ENCODE results near the gene CANT1. TPM values are rescaled to one million over a fixed set of nuclear protein-coding genes. Genes with fewer than 3 reads are reported as not detected.

CANT1 gene
- total and polyA plus RNA-seq, 2 of the 13 experiments (the other 11 are each of a cell fraction or from before 2014, with no cell fraction given) = 34.1 to 42.1 TPM

GRCh38 chr17:78970834-78971755, 38.5 kb downstream of the CANT1 start (continued):
- TF ChIP-seq, protein P1, sequence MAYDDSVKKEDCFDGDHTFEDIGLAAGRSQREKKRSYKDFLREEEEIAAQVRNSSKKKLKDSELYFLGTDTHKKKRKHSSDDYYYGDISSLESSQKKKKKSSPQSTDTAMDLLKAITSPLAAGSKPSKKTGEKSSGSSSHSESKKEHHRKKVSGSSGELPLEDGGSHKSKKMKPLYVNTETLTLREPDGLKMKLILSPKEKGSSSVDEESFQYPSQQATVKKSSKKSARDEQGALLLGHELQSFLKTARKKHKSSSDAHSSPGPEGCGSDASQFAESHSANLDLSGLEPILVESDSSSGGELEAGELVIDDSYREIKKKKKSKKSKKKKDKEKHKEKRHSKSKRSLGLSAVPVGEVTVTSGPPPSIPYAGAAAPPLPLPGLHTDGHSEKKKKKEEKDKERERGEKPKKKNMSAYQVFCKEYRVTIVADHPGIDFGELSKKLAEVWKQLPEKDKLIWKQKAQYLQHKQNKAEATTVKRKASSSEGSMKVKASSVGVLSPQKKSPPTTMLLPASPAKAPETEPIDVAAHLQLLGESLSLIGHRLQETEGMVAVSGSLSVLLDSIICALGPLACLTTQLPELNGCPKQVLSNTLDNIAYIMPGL (CRISPR knock-in tag; IDR thresholded peaks at IDR 0.05; ENCODE audit: borderline replicate concordance in 1 of 2, low read depth in 1 of 2) = peak in 1 of 2 experiments; percentile 62; a peak in 2 of 4 replicates
- TF ChIP-seq NR1H2 (CRISPR knock-in tag; IDR thresholded peaks at IDR 0.05; ENCODE audit: borderline replicate concordance, low read depth) (no peak), ZNF773 (CRISPR knock-in tag; IDR thresholded peaks at IDR 0.05; ENCODE audit: borderline replicate concordance) (no peak), SAP130 (CRISPR knock-in tag; IDR thresholded peaks at IDR 0.05; ENCODE audit: low read depth) (peak; percentile 66), JARID2 (CRISPR knock-in tag; IDR thresholded peaks at IDR 0.05; ENCODE audit: insufficient replicate concordance) (no peak), CAMTA2 (CRISPR knock-in tag; IDR thresholded peaks at IDR 0.05; ENCODE audit: borderline replicate concordance) (0 out of 2 replicates have a peak, but pooled peaks have one; percentile 77), SMARCE1 (IDR thresholded peaks at IDR 0.05; ENCODE audit: borderline replicate concordance) (no peak), TP53 (CRISPR knock-in tag; conservative IDR thresholded peaks at IDR 0.05) (no peak), ZNF724P (CRISPR knock-in tag; IDR thresholded peaks at IDR 0.05; ENCODE audit: borderline replicate concordance) (no peak), SRY (CRISPR knock-in tag; IDR thresholded peaks at IDR 0.05) (0 out of 2 replicates have a peak, but pooled peaks have one; percentile 19), HNF1B (CRISPR knock-in tag; IDR thresholded peaks at IDR 0.05) (no peak; the same call in 1 of the 2 replicates), ZNF235 (CRISPR knock-in tag; IDR thresholded peaks at IDR 0.05; ENCODE audit: borderline replicate concordance) (no peak), YEATS2 (CRISPR knock-in tag; IDR thresholded peaks at IDR 0.05; ENCODE audit: borderline replicate concordance) (no peak), HDAC2 (CRISPR knock-in tag; IDR thresholded peaks at IDR 0.05) (peak; percentile 45; the same call in 1 of the 2 replicates), ZNF317 (CRISPR knock-in tag; IDR thresholded peaks at IDR 0.05) (0 out of 2 replicates have a peak, but pooled peaks have one; percentile 35), PHF8 (CRISPR knock-in tag; IDR thresholded peaks at IDR 0.05) (no peak), CENPT (CRISPR knock-in tag; IDR thresholded peaks at IDR 0.05; ENCODE audit: low read depth) (no peak), ZFP36 (IDR thresholded peaks at IDR 0.05; ENCODE audit: borderline replicate concordance, low read depth, low read length, partially characterized antibody) (no peak), MTA3 (CRISPR knock-in tag; IDR thresholded peaks at IDR 0.05) (no peak), ELF4 (CRISPR knock-in tag; IDR thresholded peaks at IDR 0.05; ENCODE audit: borderline replicate concordance) (no peak), BRD4 (CRISPR knock-in tag; IDR thresholded peaks at IDR 0.05) (no peak; the same call in none of the 2 replicates)
- TF ChIP-seq, protein P2, sequence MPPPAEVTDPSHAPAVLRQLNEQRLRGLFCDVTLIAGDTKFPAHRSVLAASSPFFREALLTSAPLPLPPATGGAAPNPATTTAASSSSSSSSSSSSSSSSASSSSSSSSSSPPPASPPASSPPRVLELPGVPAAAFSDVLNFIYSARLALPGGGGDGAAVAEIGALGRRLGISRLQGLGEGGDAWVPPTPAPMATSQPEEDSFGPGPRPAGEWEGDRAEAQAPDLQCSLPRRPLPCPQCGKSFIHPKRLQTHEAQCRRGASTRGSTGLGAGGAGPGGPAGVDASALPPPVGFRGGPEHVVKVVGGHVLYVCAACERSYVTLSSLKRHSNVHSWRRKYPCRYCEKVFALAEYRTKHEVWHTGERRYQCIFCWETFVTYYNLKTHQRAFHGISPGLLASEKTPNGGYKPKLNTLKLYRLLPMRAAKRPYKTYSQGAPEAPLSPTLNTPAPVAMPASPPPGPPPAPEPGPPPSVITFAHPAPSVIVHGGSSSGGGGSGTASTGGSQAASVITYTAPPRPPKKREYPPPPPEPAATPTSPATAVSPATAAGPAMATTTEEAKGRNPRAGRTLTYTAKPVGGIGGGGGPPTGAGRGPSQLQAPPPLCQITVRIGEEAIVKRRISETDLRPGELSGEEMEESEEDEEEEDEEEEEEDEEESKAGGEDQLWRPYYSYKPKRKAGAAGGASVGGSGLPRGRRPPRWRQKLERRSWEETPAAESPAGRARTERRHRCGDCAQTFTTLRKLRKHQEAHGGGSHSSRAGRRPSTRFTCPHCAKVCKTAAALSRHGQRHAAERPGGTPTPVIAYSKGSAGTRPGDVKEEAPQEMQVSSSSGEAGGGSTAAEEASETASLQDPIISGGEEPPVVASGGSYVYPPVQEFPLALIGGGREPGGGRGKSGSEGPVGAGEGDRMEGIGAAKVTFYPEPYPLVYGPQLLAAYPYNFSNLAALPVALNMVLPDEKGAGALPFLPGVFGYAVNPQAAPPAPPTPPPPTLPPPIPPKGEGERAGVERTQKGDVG (CRISPR knock-in tag; IDR thresholded peaks at IDR 0.05; ENCODE audit: borderline replicate concordance) = no peak
